Activated naive CD4-positive, alpha-beta T cell treated with anti-CD3 and anti-CD28 coated beads, Interleukin-2, amount 10 ng/mL, durations not matched to agents 7 days and 5 days (primary cell): ENCODE measurements around the gene WNT5A.
"Not testable (repeated sequence)": the region's sequence is repeated elsewhere in the genome, so short reads cannot be mapped to it uniquely, and the experiment has no call there.

Source experiments
- CTCF ChIA-PET: fragments of 350-600 bp; sonication (Branson Sonifier 250); formaldehyde crosslinking; loops from one replicate; lab custom pipeline; 2021; ENCODE audit warnings: antibody characterized with exemption; lab: Charles Lee
- DNase-seq: peaks from one replicate; pipeline ENCODE4 v3.0.0-alpha.2; 2020
- H3K27ac Mint-ChIP-seq: one replicate; pipeline ENCODE4 v1.8.0; 2021; ENCODE audit warnings: mild to moderate bottlenecking, moderate library complexity, mixed read lengths
- H3K27me3 Mint-ChIP-seq: one replicate; pipeline ENCODE4 v1.8.0; 2021; ENCODE audit warnings: mild to moderate bottlenecking, mixed read lengths
- H3K36me3 Mint-ChIP-seq: one replicate; pipeline ENCODE4 v1.8.0; 2021; ENCODE audit warnings: mixed read lengths
- H3K4me1 Mint-ChIP-seq: one replicate; pipeline ENCODE4 v1.8.0; 2021; ENCODE audit warnings: mixed read lengths
- H3K4me3 Mint-ChIP-seq: one replicate; pipeline ENCODE4 v1.8.0; 2021; ENCODE audit warnings: mild to moderate bottlenecking, moderate library complexity, mixed read lengths
- H3K9me3 Mint-ChIP-seq: one replicate; pipeline ENCODE4 v1.8.0; 2021; ENCODE audit warnings: mixed read lengths

The WNT5A gene

DNA sequence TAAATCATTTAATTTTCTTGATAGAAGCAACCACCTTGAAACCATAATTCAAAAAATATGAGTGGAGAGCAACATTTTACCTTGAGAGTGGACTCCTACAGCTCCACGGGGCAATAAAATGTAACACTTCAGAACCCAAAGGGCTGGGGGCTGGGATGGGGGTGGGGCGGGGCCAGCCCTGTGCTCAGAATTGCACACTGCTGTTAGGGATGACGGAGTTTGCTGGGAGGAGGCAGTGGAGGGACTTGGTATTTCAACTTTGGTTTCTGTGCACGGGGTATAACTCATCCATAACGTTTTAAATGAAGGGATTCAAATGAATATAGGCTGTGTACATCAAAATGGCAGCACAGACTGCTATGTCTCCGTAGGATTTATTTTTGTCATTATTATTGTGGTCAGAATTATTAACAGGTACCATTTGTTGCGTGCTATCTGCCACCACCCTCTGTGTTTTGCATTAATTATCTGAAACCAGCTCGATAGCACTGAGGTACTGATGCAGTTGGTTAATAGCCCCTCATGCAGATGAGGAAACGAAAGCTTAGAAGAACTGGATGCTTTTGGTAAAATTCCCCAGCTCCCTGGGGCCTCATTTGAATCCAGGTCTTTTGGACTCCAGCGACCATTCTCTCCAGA, 29.4 kb upstream of the WNT5A start:
- Mint-ChIP-seq H3K4me1 (no peaks in the 10 kb centered on the region), H3K27ac (no peak overlapping the region), H3K4me3 (no peak overlapping the region), H3K9me3 (no peaks in the 10 kb centered on the region), H3K36me3 (no peaks in the 10 kb centered on the region), H3K27me3 (no peaks in the 10 kb centered on the region)
- CTCF ChIA-PET: no interaction called here
- DNase-seq: no peak

DNA sequence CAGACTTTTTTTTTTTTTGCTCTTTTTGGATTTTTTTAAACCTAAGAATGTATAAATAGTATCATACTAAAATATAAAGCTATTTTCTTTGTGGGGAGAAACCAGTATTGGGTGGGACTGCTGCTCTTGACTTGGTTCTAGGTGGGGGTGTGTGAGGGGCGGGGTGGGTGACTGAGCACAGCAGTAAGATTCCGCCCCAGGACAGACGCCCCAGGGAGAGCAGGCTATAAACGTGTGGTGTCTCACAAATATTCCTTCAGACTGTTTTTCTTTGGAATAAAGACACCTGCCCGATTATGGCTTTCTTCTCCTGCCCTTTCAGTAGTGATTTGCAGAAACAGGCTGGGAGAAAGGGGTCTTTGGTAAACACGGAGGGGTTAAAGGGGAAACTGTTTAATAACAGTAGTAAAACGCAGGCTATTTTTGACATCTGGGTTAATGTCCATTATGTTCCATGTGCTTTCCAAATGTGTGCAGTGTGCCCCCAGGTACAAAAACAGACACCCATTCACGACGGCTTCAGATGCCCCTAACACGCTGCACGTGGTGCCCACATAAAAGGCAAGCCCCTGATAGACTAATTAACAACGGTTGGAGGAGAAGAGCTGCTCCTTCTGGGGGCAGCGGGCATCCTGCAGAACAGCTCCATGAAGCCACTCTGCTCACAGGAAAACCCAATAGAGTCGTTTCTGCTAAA, 28.6 kb upstream of the WNT5A start:
- no peaks in the 10 kb centered on the region for H3K9me3 Mint-ChIP-seq
- no peak overlapping the region for H3K27ac Mint-ChIP-seq
- DNase-seq: no peak
- no peak overlapping the region for H3K4me3 Mint-ChIP-seq
- H3K36me3 Mint-ChIP-seq: no peaks in the 10 kb centered on the region
- H3K4me1 Mint-ChIP-seq: no peaks in the 10 kb centered on the region
- no peaks in the 10 kb centered on the region for H3K27me3 Mint-ChIP-seq
- CTCF ChIA-PET: interaction anchor here (1.4 kb wide), 1 partner anchor 9 kb away, joined by 3 read pairs; no protein-coding TSS in a partner anchor

DNA sequence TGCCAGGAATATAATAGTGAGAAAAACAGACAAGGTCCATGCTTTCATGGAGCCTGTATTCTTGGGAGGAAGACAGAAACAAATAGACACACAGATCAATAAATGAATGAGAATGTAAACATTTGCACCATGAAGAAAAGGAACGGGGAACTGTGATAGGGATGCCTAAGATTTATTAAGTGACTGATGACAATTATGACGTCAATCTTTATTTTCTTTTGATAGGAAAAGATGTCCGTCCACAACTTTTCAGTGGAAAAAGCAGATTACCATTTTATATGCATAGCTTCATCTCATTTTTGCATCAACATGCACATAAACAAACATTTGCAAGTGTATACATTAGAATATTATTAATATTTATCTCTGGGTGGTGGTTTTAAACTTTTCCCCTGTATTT, 27.9 kb upstream of the WNT5A start:
- CTCF ChIA-PET: interaction anchor here (1.4 kb wide), 1 partner anchor 10 kb away, joined by 3 read pairs; no protein-coding TSS in a partner anchor
- no peak for DNase-seq
- H3K4me3 Mint-ChIP-seq: no peak overlapping the region
- H3K4me1 Mint-ChIP-seq: no peaks in the 10 kb centered on the region
- H3K27ac Mint-ChIP-seq: no peak overlapping the region
- no peaks in the 10 kb centered on the region for H3K36me3 Mint-ChIP-seq
- H3K9me3 Mint-ChIP-seq: no peaks in the 10 kb centered on the region
- H3K27me3 Mint-ChIP-seq: no peaks in the 10 kb centered on the region

DNA sequence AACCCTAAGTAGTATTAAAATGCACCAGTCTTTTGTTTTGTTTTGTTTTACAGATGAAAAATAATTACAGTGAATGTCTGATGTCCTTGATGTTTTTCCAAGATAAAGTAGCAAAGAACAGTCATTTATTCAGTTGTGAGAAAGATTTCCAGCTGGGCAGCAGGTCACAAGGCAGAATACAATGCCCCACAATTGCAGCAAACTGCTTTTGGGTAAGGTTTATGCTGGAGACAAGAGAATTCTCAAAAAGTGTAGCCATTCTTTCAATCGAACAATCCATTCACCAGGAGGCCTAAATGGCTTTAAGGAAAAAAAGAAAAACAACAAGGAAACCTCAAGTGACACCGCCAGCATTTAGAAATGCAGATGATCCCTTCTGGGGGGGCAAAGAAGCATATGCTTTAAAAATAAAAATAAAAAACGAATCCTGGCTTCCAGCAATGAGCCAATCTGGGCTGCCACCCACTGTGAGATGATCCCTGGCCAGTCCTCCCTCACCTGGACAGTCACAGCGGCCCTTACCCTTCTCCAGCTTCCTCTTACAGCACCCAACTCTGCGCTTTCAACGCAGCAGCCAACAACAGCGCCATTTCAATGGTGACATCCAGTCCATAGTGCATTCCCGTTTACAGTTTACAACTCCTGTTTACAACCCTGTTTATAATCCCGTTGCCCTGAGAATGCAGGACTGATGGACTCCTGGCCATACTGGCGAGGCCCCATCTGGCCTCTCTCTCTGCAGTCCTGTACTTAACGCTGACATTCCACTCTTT, 25.7 kb upstream of the WNT5A start:
- no peak overlapping the region for H3K4me3 Mint-ChIP-seq
- CTCF ChIA-PET: no interaction called here
- no peak for DNase-seq
- H3K27ac Mint-ChIP-seq: no peak overlapping the region
- no peaks in the 10 kb centered on the region for H3K27me3 Mint-ChIP-seq
- no peaks in the 10 kb centered on the region for H3K4me1 Mint-ChIP-seq
- no peaks in the 10 kb centered on the region for H3K9me3 Mint-ChIP-seq
- H3K36me3 Mint-ChIP-seq: no peaks in the 10 kb centered on the region

DNA sequence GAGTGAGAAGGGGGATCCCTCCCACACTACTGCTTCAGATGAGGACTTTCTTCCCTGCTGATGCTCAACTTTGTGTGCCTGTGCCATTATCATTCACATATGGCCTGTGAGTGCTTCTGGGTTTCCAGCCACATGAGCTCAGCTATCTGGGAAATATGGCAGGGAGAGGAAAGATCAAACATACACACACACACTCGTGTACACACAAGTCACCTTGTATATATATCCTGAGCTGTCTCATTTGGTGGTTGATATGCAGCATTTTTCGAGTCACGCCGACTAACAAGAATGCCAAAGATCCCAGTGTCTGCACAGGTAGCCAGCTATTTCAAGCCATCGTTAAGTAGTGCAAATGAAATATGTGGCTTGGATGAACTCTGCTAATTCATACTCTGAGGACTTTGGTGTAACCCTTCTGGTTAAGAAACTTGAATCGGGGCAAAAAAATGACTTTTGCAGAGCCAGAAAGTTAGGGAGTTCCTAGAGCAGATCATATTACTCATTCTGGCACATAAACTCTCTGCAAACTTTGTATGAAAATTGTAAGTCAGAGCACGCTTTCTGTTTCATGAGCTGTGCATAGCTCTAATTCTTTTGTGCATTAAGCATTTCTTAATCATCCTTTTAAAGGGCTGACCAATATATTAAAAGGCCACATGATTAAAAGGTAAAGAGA, 24.9 kb upstream of the WNT5A start:
- Mint-ChIP-seq H3K36me3 (no peaks in the 10 kb centered on the region), H3K4me1 (no peaks in the 10 kb centered on the region), H3K4me3 (no peak overlapping the region), H3K9me3 (no peaks in the 10 kb centered on the region), H3K27ac (no peak overlapping the region), H3K27me3 (no peaks in the 10 kb centered on the region)
- DNase-seq: no peak
- CTCF ChIA-PET: no interaction called here

DNA sequence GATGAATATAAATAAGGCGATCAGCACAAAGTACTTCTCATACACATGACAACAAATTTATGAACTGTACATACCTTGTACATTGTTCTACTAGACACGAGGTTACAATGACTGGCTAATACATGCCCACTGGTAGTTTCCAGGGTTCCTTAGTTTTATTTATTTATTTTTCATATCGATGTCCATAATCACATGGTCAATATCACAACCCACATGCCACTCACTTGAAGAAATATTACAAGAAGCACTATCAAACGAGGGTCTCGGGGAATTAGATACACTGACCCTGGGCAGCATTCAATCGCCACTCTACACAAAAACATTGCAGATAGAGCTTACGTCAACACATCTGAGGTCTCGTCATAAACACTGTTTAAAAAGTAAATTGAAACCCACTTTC, 21.2 kb upstream of the WNT5A start:
- Mint-ChIP-seq H3K4me1 (no peaks in the 10 kb centered on the region), H3K27me3 (no peaks in the 10 kb centered on the region), H3K9me3 (no peaks in the 10 kb centered on the region), H3K36me3 (no peaks in the 10 kb centered on the region), H3K4me3 (no peak overlapping the region), H3K27ac (no peak overlapping the region)
- CTCF ChIA-PET: no interaction called here
- DNase-seq: no peak

DNA sequence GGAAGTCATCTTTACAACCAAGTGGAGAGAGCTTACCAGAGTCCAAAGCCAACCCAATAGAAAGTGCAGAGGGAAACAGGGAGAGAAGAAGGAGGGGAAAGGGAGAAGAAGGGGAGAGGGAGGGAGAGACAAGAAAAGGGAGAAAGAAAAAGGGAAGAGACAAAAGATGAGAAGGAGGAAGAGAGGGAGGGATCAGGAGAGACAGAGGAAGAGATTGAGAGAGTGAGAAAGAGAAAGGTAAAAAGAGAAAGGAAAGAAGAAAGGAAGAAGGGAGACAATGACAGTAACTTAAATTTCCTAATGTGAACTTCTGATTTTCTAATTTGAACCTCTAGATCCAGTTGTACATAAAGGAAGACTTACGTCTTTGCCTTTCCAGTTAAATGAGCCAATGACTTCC, 20.7 kb upstream of the WNT5A start:
- Mint-ChIP-seq H3K4me3 (no peak overlapping the region), H3K4me1 (no peaks in the 10 kb centered on the region), H3K36me3 (no peaks in the 10 kb centered on the region), H3K27me3 (no peaks in the 10 kb centered on the region), H3K27ac (no peak overlapping the region), H3K9me3 (no peaks in the 10 kb centered on the region)
- CTCF ChIA-PET: no interaction called here
- no peak for DNase-seq

DNA sequence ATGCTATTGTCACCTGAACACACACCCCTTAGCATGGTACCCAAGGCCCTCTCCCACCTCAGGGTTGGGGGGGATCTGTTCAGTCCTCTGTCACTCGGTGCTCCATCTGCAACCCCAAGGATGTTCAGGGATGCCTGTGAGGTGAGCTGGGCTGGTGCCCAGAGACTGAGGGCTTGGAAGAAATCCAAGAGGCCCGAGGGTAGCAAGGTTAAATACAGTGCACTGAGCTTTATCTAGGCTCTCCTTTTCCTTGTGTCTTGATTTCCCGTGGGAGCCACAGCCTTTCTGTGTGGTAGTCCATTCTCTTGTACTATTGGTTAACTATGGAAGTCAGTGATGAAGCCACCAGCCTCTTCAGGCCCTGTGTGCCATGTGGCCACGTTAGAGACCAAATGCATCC, 18.7 kb upstream of the WNT5A start:
- no peaks in the 10 kb centered on the region for H3K9me3 Mint-ChIP-seq
- no peaks in the 10 kb centered on the region for H3K4me1 Mint-ChIP-seq
- CTCF ChIA-PET: no interaction called here

DNA sequence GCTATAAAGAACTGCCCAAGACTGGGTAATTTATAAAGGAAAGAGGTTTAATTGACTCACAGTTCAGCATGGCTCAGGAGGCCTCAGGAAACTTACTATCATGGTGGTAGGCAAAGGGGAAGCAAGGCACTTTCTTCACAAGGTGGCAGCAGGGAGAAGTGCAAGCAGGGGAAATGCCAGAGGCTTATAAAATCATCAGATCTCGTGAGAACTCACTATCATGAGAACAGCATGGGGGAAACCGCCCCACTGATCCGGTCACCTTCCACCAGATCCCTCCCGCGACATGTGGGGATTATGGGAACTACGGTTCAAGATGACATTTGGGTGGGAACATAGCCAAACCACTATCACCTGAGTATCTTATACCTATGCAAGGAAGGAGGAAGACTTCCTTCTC, 18.0 kb upstream of the WNT5A start:
- H3K4me3 Mint-ChIP-seq, H3K9me3 Mint-ChIP-seq, H3K27ac Mint-ChIP-seq, H3K36me3 Mint-ChIP-seq, H3K4me1 Mint-ChIP-seq, DNase-seq, H3K27me3 Mint-ChIP-seq: not testable (repeated sequence)
- CTCF ChIA-PET: interaction anchor here (1.1 kb wide), 1 partner anchor 44 kb away, joined by 3 read pairs; no protein-coding TSS in a partner anchor

More for the DNA sequence above, 18.7 kb upstream of the WNT5A start:
- DNase-seq: no peak
- Mint-ChIP-seq H3K36me3 (no peaks in the 10 kb centered on the region), H3K27me3 (no peaks in the 10 kb centered on the region), H3K27ac (no peak overlapping the region), H3K4me3 (no peak overlapping the region)

DNA sequence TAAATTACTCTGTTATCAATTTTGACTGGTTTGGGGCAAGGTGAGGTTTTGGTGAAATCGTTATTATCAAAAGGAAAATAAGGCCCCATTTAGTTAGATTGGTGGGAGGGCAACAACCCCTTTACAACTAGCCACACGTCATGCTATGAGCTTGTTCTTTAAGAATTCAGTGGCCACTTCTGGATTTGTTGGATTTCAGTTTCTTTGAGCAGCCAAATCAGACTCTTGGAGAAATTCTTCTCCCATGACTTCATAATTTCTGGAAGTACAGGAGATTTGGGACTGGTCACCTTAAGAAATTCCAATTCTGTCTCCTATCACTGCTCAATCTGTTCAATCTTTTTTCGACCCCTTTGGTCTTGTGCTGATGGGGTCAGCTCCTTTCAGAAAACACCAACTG, 14.8 kb upstream of the WNT5A start:
- Mint-ChIP-seq H3K27me3 (no peaks in the 10 kb centered on the region), H3K9me3 (no peaks in the 10 kb centered on the region), H3K4me3 (no peak overlapping the region), H3K36me3 (no peaks in the 10 kb centered on the region), H3K4me1 (no peaks in the 10 kb centered on the region), H3K27ac (no peak overlapping the region)
- DNase-seq: no peak
- CTCF ChIA-PET: no interaction called here

DNA sequence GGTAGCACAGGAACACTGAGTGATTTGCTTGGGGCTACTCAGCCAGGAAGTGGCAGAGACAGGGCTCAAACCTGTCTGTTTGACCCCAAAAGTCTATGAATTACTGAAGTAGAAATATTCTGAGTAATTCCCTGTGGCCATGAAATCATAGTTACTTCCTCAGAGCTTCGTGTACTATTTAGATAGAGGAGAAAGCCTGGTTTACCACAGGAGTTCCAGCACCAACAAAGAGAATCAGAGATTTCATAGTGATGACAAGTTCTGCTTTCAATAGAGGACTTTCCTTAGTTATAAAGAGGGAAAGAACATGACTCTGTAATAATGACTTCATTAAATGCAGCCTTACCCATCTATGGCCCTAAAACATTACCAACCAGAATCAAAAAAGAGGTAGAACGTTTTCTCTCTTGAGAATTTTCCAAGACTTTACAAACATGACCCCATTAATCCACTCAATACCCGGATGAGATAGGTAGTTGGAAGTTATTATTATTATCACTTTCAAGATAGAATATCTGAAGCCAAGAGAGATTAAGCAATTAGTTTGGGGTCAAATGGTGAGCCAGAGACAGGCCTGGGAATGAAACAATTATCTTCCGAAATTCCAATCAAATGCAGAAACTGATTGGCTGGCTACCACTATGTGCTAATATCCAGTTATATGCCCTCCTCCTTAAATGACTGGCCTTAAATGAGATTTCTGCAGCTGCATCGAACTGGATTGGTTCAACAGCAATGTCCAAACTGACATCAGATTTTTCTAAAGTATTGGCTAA, 13.6 kb upstream of the WNT5A start:
- Mint-ChIP-seq H3K9me3 (no peaks in the 10 kb centered on the region), H3K27ac (no peak overlapping the region), H3K4me1 (no peaks in the 10 kb centered on the region), H3K27me3 (no peaks in the 10 kb centered on the region), H3K36me3 (no peaks in the 10 kb centered on the region), H3K4me3 (no peak overlapping the region)
- CTCF ChIA-PET: no interaction called here
- no peak for DNase-seq

DNA sequence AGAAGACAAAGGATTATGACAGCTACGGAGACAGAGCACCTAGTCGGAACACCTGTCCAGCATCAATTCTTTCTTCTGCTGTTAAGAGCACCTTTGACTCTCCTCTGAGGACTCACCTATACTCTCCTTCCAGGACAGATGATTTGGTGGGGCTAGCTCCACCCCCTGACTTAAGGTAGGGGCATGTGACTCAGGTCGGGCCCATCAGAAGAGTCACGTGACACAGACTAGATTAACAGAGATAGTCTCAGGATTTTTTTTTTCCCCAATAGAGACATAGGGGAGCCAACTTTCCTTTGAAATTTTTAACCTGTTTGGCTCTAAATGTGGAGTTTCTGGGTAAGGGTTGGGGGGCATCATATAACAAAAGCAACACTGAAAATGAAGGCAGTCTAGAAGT, 11.4 kb upstream of the WNT5A start:
- no peak overlapping the region for H3K27ac Mint-ChIP-seq
- H3K4me3 Mint-ChIP-seq: no peak overlapping the region
- no peaks in the 10 kb centered on the region for H3K27me3 Mint-ChIP-seq
- no peaks in the 10 kb centered on the region for H3K36me3 Mint-ChIP-seq
- CTCF ChIA-PET: no interaction called here
- DNase-seq: no peak
- no peaks in the 10 kb centered on the region for H3K9me3 Mint-ChIP-seq
- H3K4me1 Mint-ChIP-seq: no peaks in the 10 kb centered on the region

DNA sequence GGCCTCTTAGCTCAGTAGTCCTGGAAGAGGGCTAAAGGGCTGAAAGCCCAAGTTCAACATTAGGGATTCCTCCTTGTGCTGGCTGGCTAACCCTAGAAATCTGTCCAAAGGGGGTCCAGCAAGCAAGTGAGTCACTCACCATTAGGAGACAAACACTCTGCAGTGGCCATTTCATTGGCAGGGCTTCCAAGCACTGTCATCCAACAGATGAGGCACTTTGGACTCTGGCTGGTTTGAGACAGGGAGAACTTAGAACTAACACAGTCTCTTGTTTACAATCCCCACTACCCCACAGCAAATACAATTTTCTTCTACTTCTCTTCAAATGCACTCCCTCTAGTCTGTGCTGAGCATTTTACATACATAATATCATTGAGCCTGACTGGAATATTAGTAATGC, 10.1 kb upstream of the WNT5A start:
- CTCF ChIA-PET: no interaction called here

DNA sequence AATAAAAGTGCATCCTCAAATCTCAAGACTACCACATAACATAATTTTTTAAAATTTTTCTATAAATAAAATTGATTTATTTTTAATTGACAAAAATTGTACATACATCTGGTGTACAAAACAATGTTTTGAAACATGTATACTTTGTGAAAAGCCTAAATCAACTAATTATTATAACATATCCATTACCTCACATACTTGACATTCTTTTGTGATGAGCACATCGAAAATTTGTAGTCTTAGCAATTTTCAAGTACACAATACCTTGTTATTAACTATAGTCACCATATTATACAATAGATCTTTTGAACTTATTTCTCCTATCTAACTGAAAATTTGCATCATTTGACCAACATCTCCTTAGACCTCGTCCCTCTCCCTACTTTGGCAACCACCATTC, 7.9 kb upstream of the WNT5A start:
- Mint-ChIP-seq H3K36me3 (no peaks in the 10 kb centered on the region), H3K4me1 (no peaks in the 10 kb centered on the region), H3K9me3 (no peaks in the 10 kb centered on the region), H3K27me3 (peaks cover 21% of the 10 kb centered on the region), H3K27ac (no peak overlapping the region), H3K4me3 (no peak overlapping the region)
- CTCF ChIA-PET: no interaction called here
- no peak for DNase-seq

More for the DNA sequence above, 10.1 kb upstream of the WNT5A start:
- H3K27me3 Mint-ChIP-seq: peaks cover 6% of the 10 kb centered on the region
- no peak overlapping the region for H3K27ac Mint-ChIP-seq
- no peak for DNase-seq
- H3K4me3 Mint-ChIP-seq: no peak overlapping the region
- no peaks in the 10 kb centered on the region for H3K36me3 Mint-ChIP-seq
- H3K9me3 Mint-ChIP-seq: no peaks in the 10 kb centered on the region
- no peaks in the 10 kb centered on the region for H3K4me1 Mint-ChIP-seq
